ENCODE measurements around the gene COLEC12. TPM values are rescaled to one million over a fixed set of nuclear protein-coding genes. Genes with fewer than 3 reads are reported as not detected.

COLEC12 gene
- total RNA-seq, 1 donor from 2014 or later: 16.7 TPM

DNA sequence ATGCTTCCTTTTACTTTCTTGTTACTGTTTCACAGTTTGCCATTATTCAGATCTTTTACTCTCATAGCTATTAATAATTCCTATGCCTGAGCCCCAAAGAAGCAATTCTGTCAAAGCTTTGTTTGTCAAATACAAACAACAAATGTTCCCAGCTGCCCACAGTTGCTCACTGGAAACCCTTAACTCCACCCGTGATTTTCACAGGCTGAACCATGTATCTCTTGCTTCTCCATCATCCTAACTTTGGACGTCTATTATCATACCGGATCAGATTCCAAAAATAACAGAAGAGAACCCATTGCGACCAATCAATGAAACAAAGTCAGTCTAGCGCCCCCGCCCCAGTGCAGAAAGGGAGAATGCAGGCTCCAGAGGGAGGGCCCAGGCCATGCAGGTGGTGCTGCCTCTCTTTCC lies 24.2 kb downstream of the COLEC12 start:
- FAIRE-seq: no peak

GRCh38 chr18:475202-476031 lies 25.1 kb downstream of the COLEC12 start:
- FAIRE-seq: no peak
- DNase-seq (ENCODE audit: low spot score in 2 of 2): no peak

More for the DNA sequence above, 24.2 kb downstream of the COLEC12 start:
- DNase-seq (ENCODE audit: low spot score in 2 of 2): no peak

DNA sequence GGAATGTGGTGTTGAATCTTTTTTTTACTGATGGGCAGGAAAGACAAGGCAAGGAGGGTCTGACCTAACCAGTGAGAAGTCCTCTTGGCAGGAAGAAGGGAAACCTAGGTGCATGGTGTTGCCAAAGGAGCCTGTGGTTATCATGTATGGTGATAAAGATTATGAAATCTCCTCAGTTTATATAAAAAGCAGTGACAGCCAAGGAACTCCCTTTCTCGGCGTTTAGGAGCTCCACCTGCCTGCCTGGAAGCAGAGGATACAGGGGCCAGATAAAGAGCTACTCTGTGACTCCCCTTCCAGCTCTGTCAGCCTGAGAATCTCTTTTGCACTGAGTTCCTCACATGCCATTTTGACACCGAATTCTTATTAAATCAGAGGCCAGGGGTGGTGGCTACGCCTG lies 26.1 kb downstream of the COLEC12 start:
- DNase-seq (ENCODE audit: low spot score in 2 of 2): no peak
- no peak for FAIRE-seq

GRCh38 chr18:473802-474201 lies 26.7 kb downstream of the COLEC12 start:
- DNase-seq (ENCODE audit: low spot score in 2 of 2) (no peak), FAIRE-seq (no peak)

DNA sequence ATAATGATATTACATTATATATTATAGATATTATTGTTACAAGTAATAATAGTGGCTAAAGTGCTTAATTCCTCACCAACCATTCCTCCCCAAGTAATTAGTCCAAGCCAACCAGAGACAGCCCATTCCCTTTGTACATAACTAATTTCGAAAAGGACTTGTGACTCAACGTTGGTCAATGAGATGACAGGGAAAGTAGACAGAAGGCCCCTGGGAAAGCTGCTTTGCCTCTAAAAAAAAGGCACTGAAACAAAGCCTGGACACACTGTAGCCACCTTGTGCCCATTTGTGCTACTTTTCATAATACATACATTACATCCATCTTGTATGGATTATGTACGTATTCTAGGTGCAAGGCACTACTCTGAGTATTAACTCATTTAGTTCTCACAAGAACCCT lies 28.8 kb downstream of the COLEC12 start:
- DNase-seq (ENCODE audit: low spot score in 2 of 2): no peak
- FAIRE-seq: no peak

DNA sequence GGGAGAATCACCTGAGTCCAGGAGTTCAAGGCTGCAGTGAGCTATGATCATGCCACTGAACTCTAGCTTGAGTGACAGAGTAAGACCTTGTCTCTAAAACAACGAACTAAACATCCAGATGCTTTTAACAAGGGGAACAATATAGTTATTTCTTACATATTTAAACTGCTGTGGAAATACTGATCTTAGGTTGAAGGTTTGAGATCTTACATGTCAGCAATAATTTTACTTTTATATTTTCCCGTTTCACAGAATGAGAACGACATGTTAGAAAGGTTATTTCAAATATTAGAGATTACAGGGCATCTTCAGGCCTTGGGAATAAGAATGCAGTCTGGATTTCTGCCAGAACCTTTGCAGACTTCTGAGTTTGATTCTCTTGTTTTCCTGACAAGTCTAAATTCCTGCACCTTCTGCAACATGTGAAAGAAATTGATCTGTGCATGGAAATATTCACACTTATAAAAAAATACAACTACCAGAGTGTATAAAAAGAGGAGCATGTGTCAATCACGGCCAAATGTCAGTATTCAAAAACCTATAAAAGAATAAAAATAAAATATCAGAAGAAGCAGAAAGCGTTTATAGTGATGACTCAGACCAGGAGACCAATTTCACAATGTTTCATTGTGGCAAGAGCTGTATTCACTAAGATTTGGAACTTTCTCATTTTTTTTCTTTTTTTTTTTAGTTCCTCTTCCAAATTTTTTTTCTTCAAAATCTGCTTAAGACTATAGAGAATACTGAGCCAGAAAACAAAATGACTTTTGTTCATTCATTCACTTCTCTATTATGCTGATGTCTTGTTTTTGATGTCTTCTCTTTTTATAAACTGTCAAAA lies 29.6 kb downstream of the COLEC12 start:
- FAIRE-seq (no peak), DNase-seq (ENCODE audit: low spot score in 2 of 2) (no peak)

DNA sequence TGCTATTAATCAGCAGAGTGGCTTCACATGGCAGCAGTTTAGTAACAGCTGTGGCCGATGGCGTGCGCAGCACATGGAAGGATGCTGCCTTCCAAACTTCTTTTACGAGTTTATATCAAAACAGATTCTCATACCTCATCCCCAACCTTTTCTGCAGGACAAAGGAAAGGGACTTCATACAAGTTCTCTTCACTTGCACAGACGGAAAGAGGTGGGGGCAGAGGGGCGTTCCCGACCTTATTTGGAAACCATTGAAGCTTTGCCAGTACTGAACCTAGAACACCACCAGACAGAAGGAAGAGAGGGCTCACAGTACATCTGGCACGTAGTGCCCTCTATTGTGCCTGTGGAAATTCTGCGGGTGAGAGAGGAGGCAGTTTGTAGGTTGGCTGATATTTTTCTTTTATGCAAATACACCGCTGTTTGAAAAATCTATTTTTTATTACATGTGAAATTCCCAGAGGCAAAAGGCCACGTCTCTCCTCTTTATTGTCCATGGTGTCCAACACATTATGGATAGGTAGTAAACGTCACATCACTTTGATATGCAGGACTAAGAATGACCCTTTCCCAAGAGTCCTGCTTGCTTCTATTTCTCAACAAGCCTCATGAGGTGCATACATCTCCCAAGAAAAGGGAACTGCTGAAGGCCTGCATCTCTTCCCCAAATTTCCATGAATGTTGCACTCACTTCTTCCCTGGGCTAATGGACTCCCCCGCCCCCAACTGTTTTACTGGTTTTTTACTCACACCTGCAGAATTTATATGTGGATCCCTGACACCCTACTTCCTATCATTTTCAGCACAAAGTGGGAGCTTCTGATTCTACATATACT lies 31.3 kb downstream of the COLEC12 start:
- FAIRE-seq: no peak
- DNase-seq (ENCODE audit: low spot score in 2 of 2): no peak

DNA sequence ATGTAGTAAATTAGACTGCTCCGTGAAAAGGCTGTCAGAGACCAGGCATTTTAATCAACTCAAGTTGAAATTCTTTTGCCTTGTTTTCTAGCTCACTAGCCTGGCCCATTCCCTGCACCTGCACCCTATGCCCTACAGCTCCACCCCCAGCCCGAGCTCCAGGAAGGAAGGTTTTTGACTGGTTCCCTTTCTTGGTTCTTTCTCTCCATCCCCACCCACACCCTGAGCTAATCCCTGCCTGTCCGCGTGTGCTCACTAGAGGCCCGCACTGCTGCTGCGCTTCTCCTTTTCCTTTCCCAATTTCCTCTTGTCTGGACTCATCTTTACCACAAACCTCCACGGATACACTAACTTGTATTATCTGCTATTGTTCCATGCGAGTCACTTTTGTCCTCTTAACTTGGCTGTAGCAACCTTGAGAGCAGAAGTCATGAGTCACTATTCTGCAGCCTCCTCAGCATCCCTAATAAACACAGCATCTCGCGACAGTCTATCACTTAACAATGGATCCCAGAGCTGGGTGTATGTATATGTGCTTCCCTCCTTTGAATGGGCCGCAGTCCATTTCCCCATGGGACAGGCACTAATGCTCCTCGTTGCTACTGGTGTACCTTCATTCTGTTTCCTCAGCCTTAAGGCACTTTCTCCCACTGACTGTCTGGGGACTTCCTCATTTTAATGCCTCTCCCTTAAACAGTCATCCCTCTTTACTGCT lies 36.5 kb downstream of the COLEC12 start:
- DNase-seq (ENCODE audit: low spot score in 2 of 2): no peak
- no peak for FAIRE-seq

DNA sequence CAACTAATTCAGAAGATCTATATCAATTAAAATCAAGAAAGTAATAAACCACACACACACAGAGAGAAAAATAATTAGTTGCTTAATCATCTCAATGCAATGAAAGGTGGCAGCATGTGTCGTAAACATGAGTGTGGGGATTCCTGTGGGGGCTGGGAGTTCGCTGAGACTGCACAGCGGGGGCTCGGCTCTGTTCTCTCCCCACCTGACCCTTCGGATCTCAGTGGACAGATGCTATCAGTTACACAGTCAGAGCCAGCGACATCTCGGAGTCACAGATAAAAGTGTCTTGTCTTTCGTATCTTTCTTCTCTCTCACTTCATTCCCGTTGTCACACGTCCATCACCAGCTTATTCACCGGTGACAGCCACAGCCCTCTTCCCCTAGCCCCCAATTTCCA lies 37.1 kb downstream of the COLEC12 start:
- DNase-seq (ENCODE audit: low spot score in 2 of 2): no peak
- FAIRE-seq: no peak

DNA sequence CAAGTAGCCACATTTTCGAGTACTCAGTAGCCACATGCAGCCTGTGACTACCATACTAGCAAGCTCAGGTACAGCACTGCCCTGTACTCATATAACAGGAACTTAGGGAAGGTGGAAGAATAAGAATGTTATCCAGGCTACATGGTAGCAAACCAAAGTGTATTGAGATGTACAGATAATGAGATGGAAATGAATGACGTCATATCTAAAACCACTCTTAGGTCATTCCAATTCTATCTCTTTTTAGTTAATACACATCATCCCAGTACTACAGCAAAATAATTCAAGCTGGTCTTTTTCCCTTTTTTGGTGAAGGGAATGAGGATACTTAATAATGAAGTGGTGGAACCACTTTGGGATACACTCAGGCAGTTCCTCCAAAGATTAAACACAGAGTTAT lies 38.7 kb downstream of the COLEC12 start:
- DNase-seq (ENCODE audit: low spot score in 2 of 2): no peak
- no peak for FAIRE-seq

DNA sequence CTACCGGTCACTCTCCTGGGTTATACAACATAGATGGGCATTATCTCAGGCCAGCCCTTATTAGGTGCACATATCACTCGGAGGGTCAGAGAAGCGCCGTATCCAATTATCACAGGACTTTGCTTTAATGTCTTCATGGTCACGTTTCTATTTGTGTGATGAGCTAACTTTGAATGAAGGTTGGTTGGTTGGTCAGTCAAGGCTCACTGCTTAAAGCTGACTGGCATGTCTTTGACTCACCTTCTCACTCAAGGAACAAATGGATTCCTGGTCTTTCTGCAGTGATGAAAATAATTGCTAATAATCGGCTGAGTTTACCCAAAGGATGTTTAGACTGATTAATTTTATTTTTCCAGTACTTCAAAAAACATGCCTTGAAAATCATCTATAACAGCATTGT lies 39.7 kb downstream of the COLEC12 start:
- no peak for FAIRE-seq
- no peak for DNase-seq (ENCODE audit: low spot score in 2 of 2)

- FAIRE-seq (no peak), DNase-seq (ENCODE audit: low spot score in 2 of 2) (no peak)
Observed at GRCh38 chr18:459814-460593, 40.5 kb downstream of the COLEC12 start.

DNA sequence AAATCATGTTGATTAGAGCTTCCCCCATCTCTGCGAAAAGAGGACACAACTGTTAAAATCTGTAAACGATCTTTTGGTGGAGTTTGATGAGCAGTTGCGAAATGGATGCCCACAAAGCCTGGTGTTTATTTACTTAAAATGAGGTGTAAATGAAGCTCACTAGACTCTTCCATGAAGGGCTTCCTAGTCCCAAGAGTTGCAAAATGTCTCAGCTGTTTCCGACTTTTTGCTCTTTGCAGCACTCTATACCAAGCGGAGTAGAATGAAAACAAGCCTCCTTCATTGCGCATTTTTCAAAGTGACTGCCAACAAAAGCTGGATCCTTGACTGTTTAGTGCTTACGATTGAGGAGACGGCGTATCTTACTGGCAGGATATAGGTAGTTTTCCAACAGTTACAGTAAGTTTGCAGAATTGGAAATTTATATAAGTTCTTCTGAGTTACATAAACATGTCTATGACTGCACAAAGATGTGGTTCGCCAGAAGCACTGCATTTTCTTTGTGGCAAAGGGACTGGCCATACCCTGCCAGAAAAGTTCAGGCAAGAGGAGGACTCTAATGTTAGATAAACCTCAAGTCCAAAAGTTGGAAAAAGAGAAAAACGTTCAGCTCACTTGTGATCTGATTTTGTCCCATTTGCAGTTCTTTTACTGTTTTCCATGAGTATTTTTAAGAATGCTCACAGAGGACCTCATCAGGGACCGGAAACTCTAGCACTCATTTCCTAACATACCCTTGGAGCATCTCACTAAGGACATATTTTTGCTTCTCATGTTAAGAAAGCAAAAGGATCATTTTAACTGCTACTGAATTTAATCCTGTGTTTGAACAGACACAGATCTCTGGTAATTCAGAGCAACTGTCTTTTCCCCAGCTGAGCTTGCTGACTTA lies 42.7 kb downstream of the COLEC12 start:
- DNase-seq (ENCODE audit: low spot score in 2 of 2): no peak
- FAIRE-seq: no peak

- DNase-seq (ENCODE audit: low spot score in 2 of 2) (no peak), FAIRE-seq (no peak)
Observed at GRCh38 chr18:457140-457519, 43.4 kb downstream of the COLEC12 start.

DNA sequence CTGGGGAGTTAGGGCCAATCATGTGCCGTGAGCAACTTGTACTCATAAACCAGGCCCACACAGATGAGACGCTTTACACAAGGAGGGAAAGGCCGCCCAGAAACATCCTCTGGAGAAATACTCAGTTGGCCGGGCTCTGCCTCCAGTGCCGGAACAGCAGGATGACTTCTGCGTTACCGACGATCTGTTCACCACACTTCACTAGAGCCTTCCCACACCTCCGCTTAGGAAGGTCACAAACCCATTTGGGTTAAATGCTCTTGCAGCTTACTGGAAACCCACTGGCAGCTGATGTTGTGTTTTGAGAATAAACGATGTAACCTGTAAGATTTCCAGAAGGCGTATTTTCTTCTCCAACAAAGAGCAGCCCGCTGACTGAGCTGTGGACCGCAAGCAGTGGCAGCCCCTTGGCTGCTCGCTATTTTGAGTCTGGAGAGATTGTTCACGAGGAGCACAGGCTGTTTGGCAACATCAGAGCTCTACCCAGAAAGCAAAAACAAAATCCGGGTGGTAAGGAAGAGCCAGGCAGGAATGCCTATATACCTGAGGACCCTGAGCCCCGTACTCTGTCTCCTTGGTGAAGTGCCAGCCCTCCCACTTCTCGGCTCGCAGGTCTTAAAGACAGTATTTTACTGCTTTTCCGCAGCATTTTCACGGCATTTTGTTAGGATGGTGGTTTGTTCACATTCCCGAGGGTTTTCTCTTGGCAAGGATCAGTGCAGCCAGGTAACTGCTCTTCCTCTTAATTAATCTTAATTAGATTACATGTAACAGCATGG lies 44.0 kb downstream of the COLEC12 start:
- DNase-seq (ENCODE audit: low spot score in 2 of 2): no peak
- FAIRE-seq: no peak

DNA sequence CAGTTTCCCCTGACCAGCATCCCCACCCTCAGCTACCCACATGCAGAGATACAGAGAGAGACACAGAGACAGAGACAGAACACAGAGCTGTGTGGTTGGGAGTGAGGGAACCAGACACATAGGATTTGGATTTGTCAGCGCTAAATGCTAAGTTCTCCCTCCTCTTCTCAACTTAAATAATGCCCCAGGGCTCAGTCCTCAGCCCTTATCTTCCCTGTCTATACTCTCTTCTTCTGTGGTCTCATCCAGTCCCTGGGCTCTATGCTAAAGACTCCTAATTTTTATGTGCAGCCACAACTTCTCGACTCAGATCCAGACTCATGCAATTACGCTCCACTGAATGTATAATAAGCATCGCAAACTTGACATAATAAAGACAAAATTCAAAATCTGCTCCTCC lies 47.1 kb downstream of the COLEC12 start:
- FAIRE-seq: no peak
- DNase-seq (ENCODE audit: low spot score in 2 of 2): no peak

- no peak for FAIRE-seq
- no peak for DNase-seq (ENCODE audit: low spot score in 2 of 2)
Observed at GRCh38 chr18:452816-453215, 47.7 kb downstream of the COLEC12 start.

DNA sequence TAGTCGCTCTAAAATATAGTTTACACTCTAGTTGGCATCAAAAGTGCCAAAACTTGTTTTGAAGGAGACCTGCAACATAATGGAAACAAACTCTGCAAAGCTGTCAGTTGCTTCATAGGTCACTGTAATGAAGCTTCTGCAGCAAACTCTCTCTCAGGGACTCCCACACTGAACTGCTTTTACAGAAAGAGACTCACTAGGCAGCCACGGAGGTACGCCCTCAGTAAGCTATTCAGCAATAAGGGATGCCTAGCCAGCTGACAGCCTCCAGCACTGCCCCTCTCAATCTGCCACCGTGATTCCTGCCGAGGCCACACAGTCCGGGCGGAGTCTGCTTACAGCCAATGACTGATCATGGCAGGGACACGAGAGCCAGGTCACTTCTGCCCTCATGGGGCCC lies 51.1 kb downstream of the COLEC12 start:
- no peak for FAIRE-seq

More for the DNA sequence above, 51.1 kb downstream of the COLEC12 start:
- no peak for DNase-seq (ENCODE audit: low spot score in 2 of 2)
